ENCODE results near the gene SDK2.
"Not testable (repeated sequence)": the region's sequence is repeated elsewhere in the genome, so short reads cannot be mapped to it uniquely, and the experiment has no call there.

The SDK2 gene

GRCh38 chr17:73465130-73465952 is 178.9 kb downstream of the SDK2 start:
- no peak for DNase-seq (ENCODE audit: low read depth in 2 of 3, low spot score in 2 of 3)

- DNase-seq (ENCODE audit: low read depth in 2 of 3, low spot score in 2 of 3), result no peak
Observed at GRCh38 chr17:73464447-73464846, 179.8 kb downstream of the SDK2 start.

GRCh38 chr17:73463821-73464220 is 180.4 kb downstream of the SDK2 start:
- no peak for DNase-seq (ENCODE audit: low read depth in 2 of 3, low spot score in 2 of 3)

GRCh38 chr17:73462823-73463222 is 181.4 kb downstream of the SDK2 start:
- no peak for DNase-seq (ENCODE audit: low read depth in 2 of 3, low spot score in 2 of 3)

- DNase-seq (ENCODE audit: low read depth in 2 of 3, low spot score in 2 of 3), result no peak
Observed at GRCh38 chr17:73459980-73460379, 184.3 kb downstream of the SDK2 start.

- no peak for DNase-seq (ENCODE audit: low read depth in 2 of 3, low spot score in 2 of 3)
Observed at GRCh38 chr17:73455767-73456166, 188.5 kb downstream of the SDK2 start.

GRCh38 chr17:73455050-73455687 is 189.1 kb downstream of the SDK2 start:
- DNase-seq (ENCODE audit: low read depth in 2 of 3, low spot score in 2 of 3), result no peak

GRCh38 chr17:73453494-73453893 is 190.8 kb downstream of the SDK2 start:
- DNase-seq (ENCODE audit: low read depth in 2 of 3, low spot score in 2 of 3), result not testable (repeated sequence)

GRCh38 chr17:73453090-73453489 is 191.2 kb downstream of the SDK2 start:
- no peak for DNase-seq (ENCODE audit: low read depth in 2 of 3, low spot score in 2 of 3)

GRCh38 chr17:73452009-73452408 is 192.2 kb downstream of the SDK2 start:
- DNase-seq (ENCODE audit: low read depth in 2 of 3, low spot score in 2 of 3), result no peak

GRCh38 chr17:73447319-73447718 is 196.9 kb downstream of the SDK2 start:
- no peak for DNase-seq (ENCODE audit: low read depth in 2 of 3, low spot score in 2 of 3)

GRCh38 chr17:73446617-73447016 is 197.6 kb downstream of the SDK2 start:
- no peak for DNase-seq (ENCODE audit: low read depth in 2 of 3, low spot score in 2 of 3)

GRCh38 chr17:73445466-73445865 is 198.8 kb downstream of the SDK2 start:
- DNase-seq (ENCODE audit: low read depth in 2 of 3, low spot score in 2 of 3), result no peak

- DNase-seq (ENCODE audit: low read depth in 2 of 3, low spot score in 2 of 3), result no peak
Observed at GRCh38 chr17:73444021-73444420, 200.2 kb downstream of the SDK2 start.

GRCh38 chr17:73439597-73439996 is 204.6 kb downstream of the SDK2 start:
- DNase-seq (ENCODE audit: low read depth in 2 of 3, low spot score in 2 of 3), result no peak

GRCh38 chr17:73437826-73438225 is 206.4 kb downstream of the SDK2 start:
- DNase-seq (ENCODE audit: low read depth in 2 of 3, low spot score in 2 of 3), result no peak

GRCh38 chr17:73436954-73437353 is 207.3 kb downstream of the SDK2 start:
- DNase-seq (ENCODE audit: low read depth in 2 of 3, low spot score in 2 of 3), result no peak

- no peak for DNase-seq (ENCODE audit: low read depth in 2 of 3, low spot score in 2 of 3)
Observed at GRCh38 chr17:73435412-73435811, 208.8 kb downstream of the SDK2 start.

- DNase-seq (ENCODE audit: low read depth in 2 of 3, low spot score in 2 of 3), result no peak
Observed at GRCh38 chr17:73434154-73434553, 210.1 kb downstream of the SDK2 start.

- no peak for DNase-seq (ENCODE audit: low read depth in 2 of 3, low spot score in 2 of 3)
Observed at GRCh38 chr17:73433501-73433900, 210.7 kb downstream of the SDK2 start.

GRCh38 chr17:73432624-73433190 is 211.5 kb downstream of the SDK2 start:
- DNase-seq (ENCODE audit: low read depth in 2 of 3, low spot score in 2 of 3), result no peak

Data from activated CD8-positive, alpha-beta memory T cell treated with anti-CD3 and anti-CD28 coated beads for 48 hours (primary cell).